HS-5 (cell line): Measurements from ENCODE around the gene PLA2G6.
"Not testable (repeated sequence)": the region's sequence is repeated elsewhere in the genome, so short reads cannot be mapped to it uniquely, and the experiment has no call there.

Experiments
- DNase-seq: peaks from one replicate; pipeline ENCODE4 v3.0.0-alpha.2; 2012; ENCODE audit warnings: low read depth

The PLA2G6 gene

DNA sequence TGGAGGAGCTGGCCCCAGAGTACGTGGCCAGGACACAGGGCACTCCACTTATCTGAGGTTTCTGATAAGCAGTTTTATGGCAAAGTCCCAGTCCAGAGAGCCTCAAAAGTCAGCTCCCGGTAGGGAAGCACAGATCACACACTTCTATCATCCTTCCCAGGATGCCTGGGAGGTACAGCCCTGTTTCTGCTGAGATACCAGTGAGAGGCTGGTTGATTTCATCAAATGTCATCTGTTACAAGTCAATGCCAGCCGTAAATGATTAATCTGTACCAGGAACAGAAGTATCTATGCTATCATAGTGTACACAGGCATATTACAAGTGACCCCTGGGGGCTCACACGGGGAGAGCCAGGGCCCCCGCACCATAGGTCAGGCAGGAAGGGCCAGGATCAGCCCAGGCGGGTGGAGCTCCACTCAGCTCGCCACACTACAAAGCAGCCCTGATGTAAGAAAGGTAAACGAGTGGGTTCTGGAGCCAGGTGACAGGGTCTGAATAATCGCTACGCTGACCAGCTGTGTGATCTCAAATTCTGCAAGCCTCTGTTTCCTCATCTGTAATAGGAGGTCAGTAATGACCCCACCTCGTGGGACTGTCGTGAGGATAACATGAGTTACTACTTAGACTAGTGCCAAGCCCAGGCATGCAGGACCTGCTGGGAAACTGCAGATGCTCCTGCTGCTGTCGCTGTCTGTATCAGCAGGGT, 17.6 kb downstream of the PLA2G6 start:
- no peak for DNase-seq

DNA sequence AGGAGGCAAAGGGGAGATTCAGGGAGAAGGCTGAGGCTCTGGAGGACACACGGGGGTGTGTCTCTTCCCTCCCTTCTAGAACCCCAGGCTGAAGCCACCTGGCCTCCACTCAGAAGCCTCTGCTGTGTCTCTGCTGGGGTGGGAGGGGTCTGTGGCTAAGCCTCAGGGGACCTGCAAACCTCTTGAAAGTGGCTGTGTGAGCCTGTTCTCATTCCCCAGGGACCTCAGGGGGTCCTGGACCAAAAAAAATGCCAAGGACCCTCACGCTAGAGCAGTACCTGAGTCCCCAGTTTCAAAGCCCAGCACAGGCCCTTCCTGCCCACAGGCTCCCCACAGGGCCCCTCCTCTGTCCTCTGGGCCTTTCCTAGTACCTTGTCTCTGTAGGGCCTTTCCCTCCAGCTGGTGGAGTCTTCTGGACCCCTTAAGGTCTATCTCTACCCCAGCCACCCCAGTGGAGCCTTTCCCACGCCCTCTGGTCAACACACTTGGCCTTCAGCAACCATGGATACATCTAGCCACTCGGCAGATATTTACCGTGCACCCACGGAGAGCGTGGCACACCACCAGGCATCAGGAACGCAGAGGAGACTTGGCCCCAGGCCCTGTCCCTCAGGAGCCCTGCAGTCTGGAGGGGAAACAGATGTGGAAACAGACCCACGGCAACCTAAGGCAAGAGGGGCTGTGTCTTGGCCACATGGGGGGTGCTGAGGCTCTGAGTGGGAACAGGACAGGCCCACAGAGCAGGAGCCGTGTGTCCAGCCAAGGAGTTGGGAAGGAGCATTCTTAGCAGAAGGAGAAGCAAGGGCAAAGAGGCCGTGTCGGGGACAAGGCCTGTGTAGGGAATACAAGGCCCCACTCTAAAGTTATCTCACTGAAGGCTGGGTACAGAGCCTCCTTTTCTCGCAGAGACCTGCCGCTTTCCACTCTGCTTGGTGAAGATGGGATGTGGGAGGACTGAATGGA, 18.5 kb downstream of the PLA2G6 start:
- DNase-seq = no peak

DNA sequence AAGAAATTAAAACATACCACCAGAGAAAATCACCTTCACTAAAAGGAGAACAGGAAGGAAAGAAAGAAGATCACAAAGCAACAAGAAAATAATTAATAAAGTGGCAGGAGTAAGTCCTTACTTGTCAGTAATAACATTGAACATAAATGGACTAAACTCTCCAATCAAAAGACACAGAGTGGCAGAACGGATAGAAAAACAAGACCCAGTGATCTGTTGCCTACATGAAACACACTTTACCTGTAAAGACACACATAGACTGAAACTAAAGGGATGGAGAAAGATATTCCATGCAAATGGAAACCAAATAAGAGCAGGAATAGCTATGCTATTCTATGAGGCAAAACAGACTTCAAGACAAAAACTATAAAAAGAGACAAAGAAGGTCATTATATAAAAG, 25.9 kb downstream of the PLA2G6 start:
- DNase-seq = no peak

DNA sequence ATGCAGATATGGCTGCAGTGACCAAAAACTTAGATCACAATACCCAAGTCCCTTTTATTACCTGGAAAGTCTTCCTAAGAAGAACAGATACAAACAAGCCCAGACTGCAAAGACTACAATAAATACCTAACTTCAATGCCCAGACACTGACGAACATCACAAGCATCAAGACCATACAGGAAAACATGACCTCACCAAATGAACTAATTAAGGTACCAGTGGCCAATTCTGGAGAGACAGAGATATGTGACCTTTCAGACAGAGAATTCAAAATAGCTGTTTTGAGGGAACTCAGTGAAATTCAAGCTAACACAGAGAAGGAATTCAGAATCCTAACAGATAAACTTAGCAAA, 27.1 kb downstream of the PLA2G6 start:
- DNase-seq = not testable (repeated sequence)

DNA sequence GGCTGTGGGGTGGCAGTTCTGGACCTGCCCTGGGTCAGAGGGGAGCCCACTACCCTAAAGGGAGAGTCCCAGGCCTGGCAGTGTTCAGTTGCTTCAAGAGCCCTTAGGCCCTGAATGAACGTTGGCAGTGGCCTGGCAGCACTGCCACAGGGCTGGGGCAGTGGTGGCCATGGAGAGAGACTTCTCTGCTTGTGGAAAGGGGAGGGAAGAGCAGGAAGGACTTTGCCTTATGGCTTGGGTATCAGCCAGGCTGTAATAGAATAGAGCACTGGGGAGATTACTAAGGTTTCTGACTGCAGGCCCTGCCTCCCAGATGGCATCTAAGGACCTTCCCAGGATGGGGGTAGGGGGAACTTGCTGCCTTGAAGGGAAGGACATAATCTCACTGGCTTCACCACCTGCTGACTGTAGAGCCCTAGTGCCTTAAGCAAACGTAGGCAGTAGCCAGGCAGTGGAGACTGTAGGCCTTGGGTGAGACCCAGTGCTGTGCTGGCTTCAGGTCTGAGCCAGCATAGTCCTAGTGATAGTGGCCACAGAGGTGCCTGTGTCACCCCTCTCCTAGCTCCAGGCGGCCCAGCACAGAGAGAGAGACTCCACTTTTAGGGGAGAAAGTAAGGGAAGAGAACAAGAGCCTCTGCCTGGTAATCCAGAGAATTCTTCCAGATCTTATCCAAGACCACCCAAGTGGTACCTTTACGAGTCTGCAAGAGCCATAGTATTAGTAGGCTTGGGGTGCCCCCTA, 27.6 kb downstream of the PLA2G6 start:
- no peak for DNase-seq

DNA sequence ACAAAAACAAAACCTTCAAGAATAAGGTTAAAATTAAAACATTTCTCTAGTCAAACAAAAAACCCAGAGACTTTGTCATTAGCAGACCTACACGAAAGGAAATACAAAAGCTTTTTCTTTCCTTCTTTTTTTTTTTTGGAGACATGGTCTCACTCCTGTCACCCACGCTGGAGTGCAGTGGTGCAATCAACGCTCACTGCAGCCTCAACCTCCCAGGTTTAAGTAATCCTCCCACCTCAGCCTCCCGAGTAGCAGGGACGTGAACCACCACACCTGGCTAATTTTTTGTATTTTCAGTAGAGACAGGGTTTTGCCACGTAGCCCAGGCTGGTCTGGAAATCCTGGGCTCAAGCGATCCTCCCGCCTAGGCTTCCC, 30.5 kb downstream of the PLA2G6 start:
- no peak for DNase-seq

DNA sequence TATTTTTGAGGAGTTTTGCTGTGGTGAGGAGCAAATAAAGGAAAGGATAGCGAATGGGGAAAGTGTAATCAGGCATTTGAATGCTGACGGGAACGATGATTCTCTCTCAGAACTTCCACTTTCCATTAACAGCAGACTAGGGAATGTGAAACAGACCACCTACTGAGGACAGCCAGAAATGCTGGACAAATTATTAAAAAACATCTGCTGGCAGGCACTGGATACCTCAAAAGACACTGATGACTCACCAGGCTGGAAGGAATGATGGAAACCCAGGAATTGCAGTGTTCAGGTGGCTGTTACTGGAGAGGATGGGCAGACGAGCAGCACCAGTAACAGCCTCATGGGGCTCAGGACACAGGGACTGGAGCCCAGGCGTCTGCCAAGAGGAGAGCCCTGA, 33.4 kb downstream of the PLA2G6 start:
- DNase-seq = no peak

DNA sequence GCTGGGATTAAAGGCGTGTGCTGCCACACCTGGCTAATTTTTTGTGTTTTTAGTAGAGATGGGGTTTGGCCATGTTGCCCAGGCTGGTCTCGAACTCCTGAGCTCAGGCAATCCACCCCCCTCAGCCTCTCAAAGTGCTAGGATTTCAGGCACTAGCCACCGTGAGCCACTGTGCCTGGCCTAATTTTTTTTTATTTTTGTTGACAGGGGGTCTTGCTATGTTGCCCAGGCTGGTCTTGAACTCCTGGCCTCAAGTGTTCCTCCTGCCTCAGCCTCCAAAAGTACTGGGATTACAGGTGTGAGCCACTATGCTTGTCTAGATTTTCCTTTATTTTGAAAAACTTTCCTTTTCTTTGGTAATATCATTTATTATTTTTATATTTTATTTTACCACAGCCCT, 35.5 kb downstream of the PLA2G6 start:
- not testable (repeated sequence) for DNase-seq

DNA sequence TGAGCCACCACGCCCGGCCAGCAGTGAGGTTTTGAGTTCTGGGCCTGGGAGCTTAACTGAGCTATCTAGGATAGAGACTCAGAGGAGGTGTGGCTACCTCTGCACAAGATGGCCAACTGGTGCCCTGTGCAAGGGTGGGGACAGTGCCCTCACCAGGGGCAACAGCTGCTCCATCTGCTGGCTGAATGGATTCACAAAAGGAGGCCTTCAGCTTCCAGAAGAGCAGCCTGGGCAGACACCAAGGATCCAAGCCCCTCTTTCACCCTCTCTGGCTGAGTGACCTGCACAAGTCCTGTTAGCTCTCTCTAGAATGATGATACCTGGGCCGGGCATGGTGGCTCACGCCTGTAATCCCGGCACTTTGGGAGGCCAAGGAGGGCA, 37.6 kb downstream of the PLA2G6 start:
- no peak for DNase-seq

DNA sequence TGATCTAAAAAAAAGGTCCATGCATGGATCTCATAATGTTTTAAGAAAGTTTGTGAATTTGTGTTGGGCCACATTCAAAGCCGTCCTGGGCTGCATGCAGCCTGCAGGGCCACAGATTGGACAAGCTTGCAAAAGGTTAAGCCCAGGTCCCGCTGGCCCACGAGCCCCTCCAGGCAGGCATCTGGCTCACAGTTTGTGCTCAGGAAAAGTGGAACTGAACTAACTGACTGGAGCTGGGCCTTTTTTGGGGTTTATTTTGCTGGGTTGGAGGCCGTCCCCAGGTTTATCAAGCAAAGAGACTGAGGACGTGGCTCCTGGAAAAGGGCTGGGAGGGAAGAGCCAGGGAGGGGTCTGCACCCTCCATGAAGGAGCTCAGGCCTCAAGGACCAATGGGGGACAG, 39.0 kb downstream of the PLA2G6 start:
- no peak for DNase-seq

DNA sequence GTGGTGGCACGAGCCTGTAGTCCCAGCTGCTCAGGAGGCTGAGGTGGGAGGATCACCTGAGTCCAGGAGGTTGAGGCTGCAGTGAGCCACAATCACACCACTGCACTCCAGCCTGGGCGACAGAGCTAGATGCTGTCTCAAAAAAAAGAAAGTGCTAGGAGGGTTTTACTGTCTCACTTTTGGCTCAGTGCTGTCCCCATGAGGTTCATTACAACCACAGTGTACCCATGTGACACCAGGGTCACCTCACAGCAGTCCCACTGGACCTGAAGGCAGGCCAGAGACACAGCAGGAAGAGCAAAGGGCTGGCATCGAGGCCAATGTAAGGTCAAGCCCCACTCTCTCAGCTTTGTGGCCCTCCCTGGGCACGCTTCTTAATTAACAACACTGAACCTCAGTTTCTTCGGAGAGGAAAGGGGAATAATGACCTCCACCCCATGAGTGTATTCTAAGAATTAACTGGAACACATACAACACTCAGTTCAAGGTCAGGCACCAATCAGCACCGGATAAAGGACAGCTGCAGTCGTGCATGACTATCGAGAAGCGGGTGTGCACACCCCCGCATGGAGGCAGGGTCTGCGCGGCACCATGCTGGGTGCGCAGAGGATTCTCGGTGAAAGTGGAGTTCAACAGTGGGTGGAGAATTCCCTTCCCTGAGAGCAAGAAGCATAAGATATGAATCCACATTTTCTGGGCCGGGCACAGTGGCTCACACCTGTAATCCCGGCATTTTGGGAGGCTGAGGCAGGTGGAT, 40.2 kb downstream of the PLA2G6 start:
- DNase-seq = no peak

DNA sequence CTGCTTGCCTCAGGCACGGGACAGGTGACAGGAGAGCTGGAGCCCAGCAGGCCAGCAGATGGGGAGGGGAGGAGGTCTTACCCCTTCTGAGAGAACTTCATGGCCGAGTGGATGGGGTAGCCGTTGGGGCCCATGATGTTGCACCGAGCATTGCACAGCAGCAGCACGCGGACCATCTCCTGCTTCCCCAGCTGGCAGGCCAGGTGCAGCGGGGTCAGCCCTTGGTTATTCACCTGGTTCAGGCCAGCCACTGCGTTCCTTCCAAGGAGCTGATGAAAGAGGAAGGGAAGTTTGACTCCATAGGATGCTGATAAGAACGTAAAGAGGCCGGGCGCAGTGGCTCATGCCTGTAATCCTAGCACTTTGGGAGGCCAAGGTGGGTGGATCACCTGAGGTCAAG, 41.7 kb downstream of the PLA2G6 start:
- no peak for DNase-seq

DNA sequence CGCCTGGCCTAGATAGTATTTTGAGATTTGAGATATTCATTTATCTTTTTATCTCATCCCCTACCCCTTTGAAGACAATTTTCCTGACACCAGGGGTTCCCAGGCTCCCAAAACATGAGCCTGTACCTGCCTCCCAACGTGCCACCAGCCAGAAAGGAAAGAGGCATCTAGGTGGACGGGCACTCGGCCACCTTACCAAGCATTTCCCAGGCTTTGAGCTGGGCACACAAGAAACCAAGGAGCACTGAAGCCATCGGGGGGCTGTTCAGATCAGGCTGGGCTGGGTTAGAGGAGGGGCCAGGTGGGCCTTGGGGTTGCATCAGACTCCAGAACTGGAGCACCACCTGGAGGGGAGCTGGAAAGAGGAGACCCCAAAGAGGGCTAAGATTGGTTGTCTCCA, 42.7 kb downstream of the PLA2G6 start:
- no peak for DNase-seq

DNA sequence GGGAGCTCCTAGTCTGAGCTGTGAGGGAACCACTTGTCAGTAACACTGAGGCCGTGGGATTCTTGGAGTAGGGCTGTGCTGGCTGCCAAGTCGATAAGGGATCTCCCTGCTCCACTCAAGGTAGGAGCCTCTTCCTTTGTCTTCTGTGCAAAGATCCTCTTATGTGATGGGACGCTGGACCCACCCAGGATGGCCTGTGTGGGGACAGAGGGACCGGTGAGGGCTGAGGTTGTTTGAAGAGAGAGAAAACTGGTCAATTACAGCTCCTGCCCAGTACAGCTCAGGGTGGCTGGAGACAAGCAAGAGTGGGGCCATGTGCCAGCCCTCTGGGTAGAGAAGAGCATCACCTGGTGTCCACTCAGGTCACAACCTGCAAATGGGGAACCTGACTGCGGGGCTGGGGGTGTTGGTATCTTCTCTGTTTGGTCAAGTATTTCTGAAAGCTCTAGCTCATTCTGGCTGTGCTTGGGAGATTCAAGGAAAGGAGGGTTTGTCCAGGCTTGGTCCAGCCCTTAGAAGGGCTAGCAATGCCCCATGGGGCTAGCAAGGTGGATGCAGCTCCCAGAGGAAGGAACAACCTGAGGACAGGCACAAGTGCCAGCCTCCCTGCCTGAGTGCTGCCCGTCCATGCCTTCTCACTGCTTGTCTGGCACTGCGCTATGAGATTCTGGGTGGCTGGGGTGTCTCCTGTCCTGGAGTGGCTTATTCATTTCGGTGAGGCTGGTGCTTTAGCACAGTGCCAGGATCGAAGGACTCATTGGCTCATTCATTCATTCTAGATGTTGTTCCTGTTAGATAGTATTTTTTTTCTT, 43.5 kb downstream of the PLA2G6 start:
- DNase-seq = no peak

DNA sequence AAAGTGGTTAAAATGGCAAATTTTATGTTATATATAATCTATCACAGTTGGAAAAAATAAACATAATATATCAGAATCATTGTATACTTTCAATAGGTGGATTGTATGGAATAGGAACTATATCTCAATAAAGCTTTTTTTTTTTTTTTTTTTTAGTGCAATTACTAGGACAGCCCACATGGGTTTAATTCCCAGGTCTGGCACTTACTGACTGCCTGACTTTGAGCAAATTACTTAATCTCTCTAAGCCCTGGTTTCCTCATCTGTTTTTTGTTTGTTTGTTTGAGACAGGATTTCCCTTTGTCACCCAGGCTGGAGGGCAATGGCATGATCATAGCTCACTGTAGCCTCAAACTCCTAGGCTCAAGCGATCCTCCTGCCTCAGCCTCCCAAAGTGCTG, 45.0 kb downstream of the PLA2G6 start:
- DNase-seq = no peak

DNA sequence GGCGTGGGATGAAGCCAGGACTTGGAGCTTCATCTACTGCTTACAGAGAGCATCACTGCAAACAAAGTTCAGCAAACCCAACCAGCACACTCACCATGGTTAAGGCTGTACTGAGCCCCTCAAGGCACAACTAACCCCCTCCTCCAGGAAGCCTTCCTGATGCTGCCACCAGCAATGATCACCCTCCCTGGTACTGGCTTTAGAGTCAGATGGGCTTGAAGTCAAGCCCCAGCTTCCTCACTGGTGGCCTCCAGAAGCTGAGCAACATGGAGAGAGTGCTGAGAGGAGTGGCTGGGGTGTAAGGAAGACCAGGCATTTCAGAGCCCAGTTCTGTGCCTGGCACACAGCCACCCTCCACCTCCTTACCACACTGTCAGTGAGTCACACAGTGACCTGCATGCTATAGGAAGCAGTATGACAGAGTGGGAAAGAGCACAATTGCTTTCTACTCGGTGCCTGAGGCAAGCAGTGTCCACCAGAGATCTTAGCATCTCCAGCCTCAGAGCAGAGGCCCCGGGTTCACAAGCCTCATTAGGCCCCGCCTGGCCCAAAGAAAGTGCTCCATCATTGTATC, 46.4 kb downstream of the PLA2G6 start:
- peak; percentile 67 for DNase-seq

DNA sequence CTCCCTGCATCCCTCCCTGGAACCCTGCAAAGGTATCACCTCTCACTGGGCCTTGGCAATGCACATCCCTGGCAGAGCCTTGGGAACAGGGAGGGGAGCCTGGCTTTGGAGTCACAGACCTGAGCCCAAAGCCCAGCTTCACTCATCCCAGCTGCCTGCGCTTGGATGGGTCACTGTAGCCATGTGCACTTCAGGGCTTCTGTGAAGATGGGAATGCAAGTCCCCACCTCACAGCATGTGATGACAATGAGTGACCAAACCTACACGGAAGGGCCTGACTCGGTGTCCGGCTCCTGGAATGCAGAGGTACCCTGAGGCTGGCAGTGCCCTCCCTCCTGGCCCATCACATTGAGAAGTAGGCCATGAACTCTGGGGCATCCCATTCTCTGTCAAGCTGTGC, 48.3 kb downstream of the PLA2G6 start:
- no peak for DNase-seq

DNA sequence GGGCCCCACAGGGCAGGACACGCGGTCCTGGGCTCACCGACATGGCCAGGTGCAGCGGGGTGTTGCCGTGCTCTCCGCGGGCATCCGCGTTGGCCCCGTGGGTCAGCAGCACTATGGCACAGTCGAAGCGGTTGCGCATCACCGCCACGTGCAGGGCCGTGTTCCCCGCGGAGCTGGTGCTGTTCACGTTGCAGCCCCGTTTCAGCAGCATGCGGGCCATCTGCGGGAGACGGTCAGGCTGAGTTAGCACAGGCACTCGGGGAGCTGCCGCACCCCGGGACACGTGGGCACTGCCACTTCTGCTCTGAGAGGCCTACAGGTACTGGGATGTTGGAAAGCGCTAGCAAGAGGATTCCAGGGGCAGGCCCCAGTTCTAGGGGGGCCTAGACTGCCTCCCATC, 48.8 kb downstream of the PLA2G6 start:
- no peak for DNase-seq

DNA sequence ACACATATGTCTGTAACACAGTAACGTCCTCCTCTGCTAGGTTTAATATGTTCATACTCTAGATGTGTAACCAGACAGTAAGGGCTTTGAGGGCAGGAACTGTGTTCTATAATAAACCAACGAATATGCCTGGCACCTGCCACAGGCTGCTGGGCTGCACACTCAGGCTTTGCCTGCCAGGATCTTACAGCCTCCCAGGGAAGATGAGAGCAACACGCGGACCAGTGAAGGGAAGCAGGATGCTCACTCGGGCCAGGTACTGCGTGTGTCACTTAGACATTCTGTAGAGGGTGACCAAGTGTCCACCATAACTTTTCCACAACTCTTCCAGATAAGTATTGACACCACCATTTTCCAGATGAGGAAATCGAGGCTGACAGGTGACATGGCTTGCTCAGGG, 49.5 kb downstream of the PLA2G6 start:
- no peak for DNase-seq

DNA sequence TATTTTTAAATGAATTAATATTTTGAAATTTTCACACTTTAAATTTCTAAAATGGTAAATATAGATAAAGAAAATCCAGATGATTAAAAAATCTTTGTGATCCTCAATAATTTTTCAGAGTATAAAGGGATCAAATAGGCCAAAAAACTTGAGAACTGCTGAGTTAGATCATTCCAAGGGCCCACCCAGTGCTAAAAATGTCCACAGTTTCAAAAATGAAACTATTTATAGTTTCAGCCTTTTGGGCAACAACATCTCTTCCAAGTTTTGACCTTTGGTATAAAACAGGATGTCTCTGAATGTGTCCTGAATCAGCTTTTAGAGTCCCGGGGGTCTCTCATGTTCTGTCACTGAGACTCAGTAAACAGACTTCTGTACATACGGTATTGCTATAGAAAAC, 50.2 kb downstream of the PLA2G6 start:
- no peak for DNase-seq

DNA sequence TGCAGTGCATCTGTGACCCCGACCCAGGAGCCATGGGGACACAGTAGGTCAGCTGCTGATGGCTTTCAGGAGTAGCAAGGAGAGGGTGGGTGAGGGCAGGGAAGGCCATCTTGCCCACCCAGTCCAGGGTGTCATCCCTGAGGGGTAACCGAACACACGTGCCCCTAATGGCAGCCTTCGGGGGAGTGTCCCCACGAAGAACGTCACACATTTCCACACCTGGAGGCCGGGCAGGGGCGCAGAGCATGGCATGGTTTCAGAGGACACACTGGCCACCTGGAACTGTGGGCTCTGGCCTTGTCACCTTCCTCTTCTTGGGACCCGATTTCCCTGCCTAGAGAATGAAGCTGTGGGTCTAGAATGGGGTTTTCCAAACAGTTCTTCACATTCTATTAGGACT, 51.8 kb downstream of the PLA2G6 start:
- no peak for DNase-seq
